Activated CD4-positive, alpha-beta T cell treated with anti-CD3 and anti-CD28 coated beads for 48 hours (primary cell): ENCODE results near the gene FCHSD1.
A peak's percentile ranks its signal among the peaks of the same experiment; 100 is the strongest.
"Not testable (repeated sequence)": the region's sequence is repeated elsewhere in the genome, so short reads cannot be mapped to it uniquely, and the experiment has no call there.

Source experiments
- DNase-seq: peaks from one replicate; pipeline ENCODE4 v3.0.0-alpha.2; 2020

Gene FCHSD1

DNA sequence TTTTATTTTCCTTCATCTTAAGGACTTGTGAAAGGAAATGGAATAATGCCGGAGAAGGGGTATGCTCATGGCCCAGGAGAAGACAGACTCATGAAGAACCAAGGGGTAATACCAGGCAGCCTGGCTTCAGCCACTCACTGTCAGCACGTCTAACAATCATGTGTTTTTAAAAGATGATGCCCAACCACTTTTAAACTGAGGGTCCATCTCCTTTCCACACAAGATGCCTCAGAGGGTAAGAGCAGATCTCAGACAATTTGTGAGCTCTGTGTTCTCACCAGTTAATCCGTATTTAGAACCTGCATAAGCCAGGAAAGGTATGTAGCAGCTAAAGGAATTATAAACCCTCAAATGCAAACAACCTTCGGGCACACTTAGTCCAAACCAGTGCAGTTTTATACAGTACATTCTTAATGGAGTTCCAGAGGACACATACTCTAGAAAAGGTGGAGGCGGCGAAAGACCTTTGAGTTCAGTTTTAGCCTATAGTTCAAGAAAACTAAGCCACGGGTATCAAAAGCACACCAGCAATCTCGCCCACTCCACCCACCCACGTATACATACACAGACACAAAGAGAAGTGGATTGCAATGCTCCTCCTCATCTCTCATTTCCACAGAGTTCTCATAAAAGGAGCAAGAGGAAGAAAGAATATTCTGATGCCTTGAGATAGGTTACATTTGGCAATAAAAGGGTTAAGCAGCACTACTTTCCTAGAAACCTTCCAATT lies 35.1 kb downstream of the FCHSD1 start:
- no peak for DNase-seq

DNA sequence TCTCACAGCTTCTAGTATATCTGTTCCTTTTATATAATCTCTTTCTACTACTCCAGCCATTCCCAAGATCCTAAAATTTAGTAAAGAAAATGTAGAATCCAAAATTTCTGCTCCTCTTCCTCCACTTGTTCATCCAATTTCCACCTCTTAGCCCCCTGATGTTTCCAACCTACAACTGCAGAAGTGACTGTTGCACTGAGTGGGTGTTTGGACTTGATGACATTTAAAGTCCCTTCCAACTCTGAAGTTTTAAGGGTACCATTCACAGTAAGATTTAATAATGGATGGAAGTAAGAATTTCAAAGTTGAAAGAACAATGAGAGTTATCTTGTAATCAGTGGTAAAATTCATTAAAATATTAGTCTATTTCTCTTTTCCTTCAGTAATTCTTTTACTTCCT lies 37.9 kb downstream of the FCHSD1 start:
- DNase-seq = no peak

DNA sequence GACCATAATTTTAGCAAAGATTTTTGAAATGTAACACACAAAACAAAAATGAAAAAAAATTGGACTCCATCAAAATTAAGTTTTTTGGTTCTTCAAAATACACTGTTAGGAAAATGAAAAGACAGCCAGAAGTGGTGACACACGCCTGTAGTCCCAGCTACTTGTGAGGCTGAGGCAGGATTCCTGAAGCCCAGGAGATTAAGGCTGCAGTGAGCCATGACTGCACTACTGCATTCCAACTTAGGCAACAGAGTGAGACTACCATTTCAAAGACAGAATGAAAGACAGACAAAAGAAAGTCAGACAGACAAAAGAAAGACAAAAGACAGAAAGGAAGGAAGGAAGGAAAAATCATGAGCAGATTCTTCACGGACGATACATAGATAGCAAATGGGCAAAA lies 39.9 kb downstream of the FCHSD1 start:
- DNase-seq = no peak

GRCh38 chr5:141609921-141610320 lies 41.3 kb downstream of the FCHSD1 start:
- not testable (repeated sequence) for DNase-seq

DNA sequence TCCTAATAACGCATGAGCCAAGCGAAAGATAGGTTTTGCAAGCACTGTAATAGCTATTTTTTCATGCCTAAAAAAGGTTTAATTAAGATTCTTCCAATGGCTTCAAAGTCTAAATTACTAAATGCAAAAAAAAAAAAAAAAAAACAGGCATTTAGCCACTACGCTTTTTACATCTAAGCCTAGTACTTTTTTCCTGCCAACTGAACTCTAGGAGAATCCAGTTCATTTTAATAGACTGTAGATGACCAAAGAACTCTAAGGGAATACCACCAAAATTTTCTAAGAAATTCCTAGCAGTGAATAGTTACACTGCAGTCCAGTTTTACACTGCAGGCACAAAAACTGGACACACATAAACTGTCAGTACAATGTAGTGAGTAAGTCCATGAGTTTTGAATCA lies 42.2 kb downstream of the FCHSD1 start:
- no peak for DNase-seq

DNA sequence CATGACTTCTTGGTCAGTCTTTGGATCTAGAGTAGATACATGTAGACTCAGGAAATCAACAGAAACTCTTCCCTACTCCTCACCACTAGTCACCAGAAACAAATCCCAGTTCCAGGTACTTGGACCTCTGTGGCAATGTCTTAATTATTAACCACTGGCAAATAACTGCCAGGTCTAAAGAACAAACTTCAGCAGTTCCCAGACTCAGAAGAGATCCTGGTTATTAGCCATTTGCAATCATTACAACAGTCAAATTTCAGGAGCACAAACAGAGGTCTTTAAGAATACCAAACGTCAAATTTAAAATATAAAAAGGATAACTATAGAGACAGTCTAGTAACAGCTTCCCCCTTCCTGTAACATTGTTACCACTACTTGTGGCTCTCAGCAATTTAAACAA lies 42.7 kb downstream of the FCHSD1 start:
- no peak for DNase-seq

GRCh38 chr5:141608046-141608445 lies 43.2 kb downstream of the FCHSD1 start:
- DNase-seq = no peak

- DNase-seq = peak; percentile 72
These were observed 45.5 kb downstream of the FCHSD1 start for GRCh38 chr5:141605523-141606277.

DNA sequence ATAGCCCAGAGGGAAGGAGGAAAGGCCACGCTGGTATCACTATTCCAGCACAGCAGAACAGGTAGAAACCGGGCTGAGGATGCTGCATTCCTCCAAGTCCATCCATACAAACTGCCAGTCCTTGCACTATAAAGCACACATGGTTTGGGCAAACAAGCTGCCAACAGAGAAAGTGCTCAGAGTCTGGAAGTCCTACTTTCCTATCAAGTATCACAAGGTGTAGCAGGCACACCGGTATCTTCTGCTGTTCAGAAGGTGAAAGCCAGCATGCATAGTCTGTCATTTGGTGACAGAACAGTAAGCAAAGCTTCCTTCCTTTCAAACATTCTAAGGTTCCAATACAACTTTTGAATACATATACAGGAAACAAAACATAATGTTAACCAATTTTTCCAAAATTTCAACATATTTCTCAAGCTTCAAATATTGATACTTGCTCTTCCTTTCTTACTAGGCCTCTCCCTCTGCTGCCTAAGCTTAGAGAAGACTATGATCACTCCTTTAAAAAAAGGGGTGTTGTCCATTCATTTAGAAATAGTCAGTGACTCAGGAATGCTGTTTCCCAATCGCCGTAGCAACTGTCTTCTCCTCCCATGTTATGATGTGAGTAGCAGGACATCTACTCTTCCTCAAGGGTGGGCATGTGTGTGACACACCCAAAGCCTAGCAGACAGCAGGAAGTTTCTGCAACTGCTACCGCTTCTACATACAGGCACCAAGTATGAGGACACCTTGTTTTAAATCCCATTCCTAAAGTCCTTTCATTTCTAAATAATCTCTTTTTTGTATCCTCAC lies 47.1 kb downstream of the FCHSD1 start:
- no peak for DNase-seq

DNA sequence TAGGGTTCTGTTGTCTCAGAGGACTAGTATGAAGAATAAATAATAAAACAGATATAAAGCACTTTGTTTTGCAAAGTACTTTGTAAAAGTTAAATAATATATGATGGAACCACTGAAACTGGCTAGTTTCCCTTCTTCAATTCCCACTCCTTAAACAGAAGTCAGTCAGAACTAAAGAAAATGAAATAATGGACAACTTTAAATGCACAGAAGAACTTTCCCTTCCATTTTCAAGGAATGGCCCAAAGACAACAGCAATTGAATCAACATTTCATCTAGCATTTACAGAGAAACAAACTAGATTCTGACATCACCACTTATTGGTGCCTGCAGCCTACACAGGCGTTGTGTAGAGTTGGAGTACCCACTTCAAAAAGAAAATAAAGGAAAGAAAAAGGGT lies 48.6 kb downstream of the FCHSD1 start:
- DNase-seq = no peak

GRCh38 chr5:141598391-141599345 lies 52.5 kb downstream of the FCHSD1 start:
- no peak for DNase-seq

- no peak for DNase-seq
These were observed 53.4 kb downstream of the FCHSD1 start for GRCh38 chr5:141597814-141598213.

DNA sequence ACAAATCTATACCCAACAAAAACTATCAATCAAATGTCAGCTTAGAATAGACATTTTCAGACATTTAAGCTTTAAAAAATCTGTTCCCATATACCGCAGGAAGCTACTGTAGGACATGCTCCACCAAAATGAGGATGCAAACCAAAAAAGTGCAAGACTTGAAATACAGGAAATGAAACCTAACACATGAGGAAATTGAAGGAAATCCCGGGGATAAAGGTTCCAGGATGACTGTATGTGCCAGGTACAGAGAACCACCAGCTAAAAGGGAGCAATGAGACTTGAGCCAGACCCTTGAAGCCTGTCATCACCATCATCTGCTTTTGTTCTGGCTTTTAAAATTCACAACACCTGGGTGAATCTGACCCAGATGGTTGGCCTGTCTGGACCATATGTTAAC lies 53.8 kb downstream of the FCHSD1 start:
- DNase-seq = no peak

DNA sequence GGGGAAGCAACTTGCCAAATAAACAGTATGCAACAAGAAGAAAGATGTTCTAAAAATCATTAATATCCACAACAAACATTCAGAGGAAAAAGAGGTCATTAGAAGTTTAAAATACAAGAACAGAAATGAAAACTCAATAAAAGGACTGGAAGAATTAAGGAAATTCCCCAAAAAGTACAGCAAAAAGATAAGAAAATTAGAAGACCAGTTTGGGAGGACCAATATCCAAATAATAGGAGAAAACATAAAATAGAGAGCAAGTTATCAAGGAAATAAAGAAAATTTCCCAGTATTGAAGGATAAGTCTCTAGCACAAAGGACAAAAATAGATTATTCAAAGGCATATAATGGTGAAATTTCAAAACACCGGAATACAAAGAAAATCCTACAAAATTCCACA lies 54.4 kb downstream of the FCHSD1 start:
- no peak for DNase-seq

GRCh38 chr5:141590127-141590526 lies 61.1 kb downstream of the FCHSD1 start:
- DNase-seq = no peak
